Heart left ventricle (tissue), 16 donors: ENCODE measurements around the gene ANK2. TPM values are rescaled to one million over a fixed set of nuclear protein-coding genes. Genes with fewer than 3 reads are reported as not detected.

Source experiments
- ATAC-seq, 4 donors: fragments of 200-7000 bp; cut with Tn5 transposase; one replicate each; pipeline ENCODE4 v1.9.1; 2020 to 2022; ENCODE audit warnings: moderate library complexity in 4 of 4, mild to moderate bottlenecking in 3 of 4, moderate number of reproducible peaks in 1 of 4
- DNase-seq, 5 donors: peaks; one replicate each; pipeline ENCODE4 v3.0.0-alpha.2; 2020
- H3K27ac ChIP-seq, 12 donors: fragments of 200-600 bp; sonication (generic) in 4 of 12; one replicate each; pipeline versions ENCODE4 v1.5.0 to v1.8.0; 2016 to 2022; ENCODE audit warnings: mild to moderate bottlenecking in 2 of 12
- H3K27me3 ChIP-seq, 9 donors: fragments of 200-600 bp; sonication (generic) in 2 of 9; one replicate each; pipeline versions ENCODE4 v1.5.1 to v1.8.0; 2016 to 2022; ENCODE audit warnings: mild to moderate bottlenecking in 3 of 9
- H3K36me3 ChIP-seq, 9 donors: fragments of 200-600 bp; sonication (generic) in 2 of 9; one replicate each; pipeline versions ENCODE4 v1.5.0 to v1.8.0; 2018 to 2022; ENCODE audit warnings: mild to moderate bottlenecking in 2 of 9
- H3K4me1 ChIP-seq, 12 donors: fragments of 200-600 bp; sonication (generic) in 4 of 12; one replicate each; pipeline versions ENCODE4 v1.5.0 to v1.8.0; 2016 to 2022; ENCODE audit warnings: mild to moderate bottlenecking in 3 of 12
- H3K4me3 ChIP-seq, 12 donors: fragments of 200-600 bp; sonication (generic) in 4 of 12; one replicate each; pipeline versions ENCODE4 v1.5.0 to v1.8.0; 2017 to 2022; ENCODE audit warnings: mild to moderate bottlenecking in 9 of 12, moderate library complexity in 4 of 12
- H3K9me3 ChIP-seq, 12 donors: fragments of 200-600 bp; sonication (generic) in 4 of 12; one replicate each; pipeline versions ENCODE4 v1.5.0 to v1.8.0; 2016 to 2022; ENCODE audit warnings: mild to moderate bottlenecking in 1 of 12
- POLR2A ChIP-seq, 2 donors: fragments of 450-650 bp; IDR thresholded peaks; one replicate each; pipeline ENCODE4 v1.6.1; 2017; ENCODE audit warnings: antibody characterized with exemption in 2 of 2, mild to moderate bottlenecking in 2 of 2, moderate library complexity in 2 of 2
- WGBS, 4 donors: extraction: QIAGEN DNeasy Blood & Tissue Kit in 2 of 4; methylation state at CpG; one replicate each; pipeline versions ENCODE4 v1.1.5 to v1.1.7; 2013 to 2018; 5-methylcytosine and 5-hydroxymethylcytosine counted together
- intact Hi-C, 10 donors: fragments of 100-400 bp; cut with DNase I; formaldehyde crosslinking; loops; one replicate each; pipeline versions ENCODE4 v1.11.1 to v1.14.2; 2022
- polyA plus RNA-seq, 2 donors: library from polyadenylated mRNA; stranded (reverse); fragments of 200-250 nt; gene quantifications; one replicate each; pipeline ENCODE4 v1.2.3, GENCODE V29; 2013
- total RNA-seq, 9 donors: library from RNA; depleted of rRNA in 2 of 9; stranded (reverse); fragments of >200 nt in 2 of 9; fragmentation: NEBNext Ultra II Directional in 3 of 9; extraction: Animal tissue kit (Norgen Biotek cat#: 25700) in 3 of 9; gene quantifications; one replicate each; pipeline versions ENCODE4 v1.1.0 to v1.2.4, GENCODE V29; 2016 to 2023
- TF ChIP-seq, protein P1 (sequence below), 12 donors: fragments of 200-600 bp; sonication (generic) in 4 of 12; IDR thresholded peaks; one replicate each; pipeline versions ENCODE4 v1.5.0 to v1.8.0; 2018 to 2022; ENCODE audit warnings: antibody characterized with exemption in 12 of 12, mild to moderate bottlenecking in 5 of 12
- donor health status: ischemic (EF 13 %, LVEDD 7.1; RV severe dilation, severe dysfunction).
- donor health status: healthy with polysubstance abuse.
- donor health status: DM: no; HTN: yes; CAD: no.
- donor health status: DM: no; HTN: no; CAD: no.
- donor health status: ischemic (EF 25% LVEDD 6.9; RV normal size, moderate dysfunction).
- donor health status: ischemic (EF 25% LVEDD 5.7; RV mildly dilated, moderate dysfunction).
- donor health status: healthy.
- donor health status: DM: yes; HTN: yes; CAD: no.
- donor health status: ischemic (EF 35%, LVEDD 5.7; RV mildly dilated, moderate dysfunction).
- donor health status: nonischemic (EF 11% LVEDD 7.7; RV severe dilation, severe dysfunction).
- donor health status: DM: yes; HTN: yes; CAD: no.
- donor health status: PGD.
- donor health status: ischemic (EF 29% LVEDD 5.4; RV normal size, mild dysfunction).
- donor health status: nonischemic (EF 23%, LVEDD 6.1; RV moderate dilation, normal function).

Gene ANK2
- total and polyA plus RNA-seq, 11 donors: 30.7 to 351 (median 267) TPM

DNA sequence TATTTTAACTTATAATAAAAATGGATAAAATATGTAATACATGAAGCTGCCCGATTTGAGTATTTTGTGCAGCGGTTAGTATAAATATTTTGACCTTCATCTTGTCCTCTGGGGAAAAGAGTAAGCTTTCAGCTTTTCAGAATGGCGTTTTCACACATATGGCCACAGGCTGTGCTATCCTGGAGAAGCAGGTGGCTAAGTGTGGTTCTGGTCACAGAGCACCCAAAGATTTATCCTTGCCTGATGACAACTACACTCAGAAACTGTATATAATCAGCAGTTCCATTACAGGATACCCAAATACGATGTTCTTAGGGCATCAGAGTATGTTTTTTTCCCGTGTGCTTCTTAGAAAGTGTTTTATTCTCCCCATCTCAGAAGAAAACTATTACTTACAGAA, 42.3 kb upstream of the ANK2 start:
- 73 to 80% (median 78%) methylated on average over 5 of the region's 5 CpGs for WGBS, 4 donors

DNA sequence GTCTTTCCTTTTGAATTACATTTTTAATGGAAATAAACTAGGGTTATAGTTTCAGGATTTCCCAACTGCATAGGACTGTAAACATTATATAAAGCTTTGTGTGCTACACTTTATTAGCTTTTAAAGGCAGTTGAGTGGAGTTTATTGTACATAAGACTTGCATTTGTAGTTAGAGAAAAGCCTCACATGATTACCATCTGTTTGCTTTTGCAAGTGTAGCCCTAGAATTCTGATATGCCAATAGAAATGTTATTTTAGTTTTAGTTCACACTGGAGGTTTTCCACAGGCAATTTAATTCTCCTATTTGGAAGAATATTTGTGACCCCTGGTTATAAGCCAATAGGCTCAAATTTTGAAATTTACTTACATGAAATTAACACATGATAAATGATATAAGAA, 41.3 kb upstream of the ANK2 start:
- Histone ChIP-seq H3K4me3 (no peak overlapping the region), H3K4me1 (peaks cover 0 to 12% (median 2%) of the 10 kb centered on the region in 12 donors), H3K36me3 (no peaks in the 10 kb centered on the region), H3K27ac (no peak overlapping the region), H3K9me3 (no peaks in the 10 kb centered on the region), H3K27me3 (no peaks in the 10 kb centered on the region)
- TF ChIP-seq, protein P1, sequence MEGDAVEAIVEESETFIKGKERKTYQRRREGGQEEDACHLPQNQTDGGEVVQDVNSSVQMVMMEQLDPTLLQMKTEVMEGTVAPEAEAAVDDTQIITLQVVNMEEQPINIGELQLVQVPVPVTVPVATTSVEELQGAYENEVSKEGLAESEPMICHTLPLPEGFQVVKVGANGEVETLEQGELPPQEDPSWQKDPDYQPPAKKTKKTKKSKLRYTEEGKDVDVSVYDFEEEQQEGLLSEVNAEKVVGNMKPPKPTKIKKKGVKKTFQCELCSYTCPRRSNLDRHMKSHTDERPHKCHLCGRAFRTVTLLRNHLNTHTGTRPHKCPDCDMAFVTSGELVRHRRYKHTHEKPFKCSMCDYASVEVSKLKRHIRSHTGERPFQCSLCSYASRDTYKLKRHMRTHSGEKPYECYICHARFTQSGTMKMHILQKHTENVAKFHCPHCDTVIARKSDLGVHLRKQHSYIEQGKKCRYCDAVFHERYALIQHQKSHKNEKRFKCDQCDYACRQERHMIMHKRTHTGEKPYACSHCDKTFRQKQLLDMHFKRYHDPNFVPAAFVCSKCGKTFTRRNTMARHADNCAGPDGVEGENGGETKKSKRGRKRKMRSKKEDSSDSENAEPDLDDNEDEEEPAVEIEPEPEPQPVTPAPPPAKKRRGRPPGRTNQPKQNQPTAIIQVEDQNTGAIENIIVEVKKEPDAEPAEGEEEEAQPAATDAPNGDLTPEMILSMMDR (IDR thresholded peaks at IDR 0.05): no peak
- TF ChIP-seq POLR2A (IDR thresholded peaks at IDR 0.05): no peak
- DNase-seq: no peak
- intact Hi-C loops: no loop called here
- no peak for ATAC-seq

More for the DNA sequence above, 42.3 kb upstream of the ANK2 start:
- Histone ChIP-seq H3K27ac (no peak overlapping the region), H3K4me1 (peaks cover 0 to 3% (median 0%) of the 10 kb centered on the region in 12 donors), H3K27me3 (no peaks in the 10 kb centered on the region), H3K4me3 (no peak overlapping the region), H3K9me3 (no peaks in the 10 kb centered on the region), H3K36me3 (no peaks in the 10 kb centered on the region)
- no peak for ATAC-seq
- TF ChIP-seq, protein P1 (IDR thresholded peaks at IDR 0.05): no peak
- TF ChIP-seq POLR2A (IDR thresholded peaks at IDR 0.05): no peak
- DNase-seq: no peak
- intact Hi-C loops: no loop called here

DNA sequence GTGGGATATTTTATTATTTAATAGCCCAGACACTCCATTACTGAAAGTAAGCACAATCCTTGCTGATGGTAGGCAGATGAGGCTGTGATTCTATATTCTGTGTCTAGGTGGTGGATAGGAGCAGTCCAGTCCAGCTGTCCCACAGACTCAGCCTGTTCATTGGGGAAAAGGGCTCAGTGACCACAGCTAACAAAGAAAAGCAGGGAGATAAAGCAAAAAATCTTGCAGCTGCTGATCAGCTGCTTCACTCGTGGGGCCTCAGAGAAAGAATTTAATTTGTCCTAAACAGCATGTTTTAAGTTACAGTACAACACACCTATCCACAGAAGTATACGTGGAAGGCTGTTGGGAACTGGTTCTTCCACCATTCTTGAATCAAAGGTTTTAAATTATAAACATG, 40.7 kb upstream of the ANK2 start:
- no peak for TF ChIP-seq POLR2A (IDR thresholded peaks at IDR 0.05)
- H3K4me3 ChIP-seq: no peak overlapping the region
- H3K36me3 ChIP-seq: no peaks in the 10 kb centered on the region
- no peaks in the 10 kb centered on the region for H3K9me3 ChIP-seq
- DNase-seq (no peak), ATAC-seq (no peak)
- intact Hi-C loops: no loop called here
- H3K4me1 ChIP-seq: peaks cover 0 to 15% (median 4%) of the 10 kb centered on the region in 12 donors
- no peaks in the 10 kb centered on the region for H3K27me3 ChIP-seq
- 38 to 69% (median 52%) methylated on average over 2 of the region's 2 CpGs for WGBS, 4 donors
- H3K27ac ChIP-seq: no peak overlapping the region

DNA sequence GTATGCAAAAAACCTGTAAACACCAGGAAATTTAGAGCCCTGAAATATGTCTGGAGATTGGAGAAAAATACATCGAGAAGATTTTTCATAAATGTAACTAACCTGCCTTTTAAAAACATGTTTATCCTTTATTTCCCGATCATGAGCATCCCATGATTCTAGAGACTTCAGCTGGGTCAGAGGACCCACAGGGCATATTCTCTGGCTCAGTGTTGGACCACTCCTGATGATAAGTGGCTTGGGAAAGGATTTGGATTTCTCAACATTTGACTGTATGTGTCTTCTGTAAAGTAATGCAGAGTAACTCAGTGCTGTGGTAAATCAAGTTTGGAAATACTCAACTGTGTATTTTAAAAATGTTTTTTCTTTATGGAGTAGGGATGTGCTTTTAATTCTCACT, 40.0 kb upstream of the ANK2 start:
- Histone ChIP-seq H3K36me3 (no peaks in the 10 kb centered on the region), H3K27me3 (no peaks in the 10 kb centered on the region), H3K4me1 (peaks cover 0 to 15% (median 4%) of the 10 kb centered on the region in 12 donors), H3K9me3 (no peaks in the 10 kb centered on the region), H3K27ac (no peak overlapping the region), H3K4me3 (no peak overlapping the region)
- DNase-seq (no peak), ATAC-seq (no peak)
- 77 to 84% (median 80%) methylated on average over 2 of the region's 2 CpGs for WGBS, 4 donors
- intact Hi-C loops: no loop called here
- TF ChIP-seq, protein P1 (IDR thresholded peaks at IDR 0.05): no peak
- no peak for TF ChIP-seq POLR2A (IDR thresholded peaks at IDR 0.05)

DNA sequence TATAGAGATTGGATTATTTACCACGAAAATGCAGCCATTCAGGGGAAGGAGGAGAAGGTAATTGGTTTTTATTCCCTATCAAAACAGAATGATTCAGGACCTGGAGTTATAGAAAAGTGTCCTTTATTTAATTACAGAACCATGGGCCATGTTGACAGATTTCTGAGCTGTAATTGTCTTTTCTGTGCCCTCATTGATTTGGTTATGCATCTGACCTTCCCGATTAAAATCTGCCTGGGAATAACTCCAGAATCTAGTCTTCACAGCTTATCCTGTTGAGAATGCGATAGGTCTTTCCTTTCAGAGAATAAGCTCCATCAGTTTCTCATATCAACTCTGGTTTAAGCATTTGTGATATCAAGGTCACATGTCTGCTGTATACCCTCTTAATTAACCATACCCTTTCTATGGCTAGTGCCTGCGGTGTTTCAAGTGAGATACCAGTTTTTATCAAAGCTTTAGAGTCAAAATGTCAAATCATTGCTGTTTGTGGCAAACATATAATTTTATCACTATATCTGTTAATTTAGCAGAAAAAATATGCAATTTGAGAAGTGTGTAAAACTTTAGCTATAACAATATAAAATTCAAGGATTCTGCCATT, 37.2 kb upstream of the ANK2 start:
- Histone ChIP-seq H3K36me3 (no peaks in the 10 kb centered on the region), H3K27ac (no peak overlapping the region), H3K4me1 (peaks cover 0 to 15% (median 4%) of the 10 kb centered on the region in 12 donors), H3K4me3 (no peak overlapping the region), H3K9me3 (no peaks in the 10 kb centered on the region), H3K27me3 (no peaks in the 10 kb centered on the region)
- DNase-seq: no peak
- ATAC-seq: no peak
- TF ChIP-seq POLR2A (IDR thresholded peaks at IDR 0.05): no peak
- TF ChIP-seq, protein P1 (IDR thresholded peaks at IDR 0.05): no peak
- 44 to 53% (median 51%) methylated on average over 4 of the region's 4 CpGs for WGBS, 4 donors
- intact Hi-C loops: no loop called here
